Epithelial cell of esophagus (primary cell): ENCODE measurements around the gene SNX13.

Experiments
- DNase-seq: peaks from one replicate; pipeline ENCODE4 v3.0.0; 2010; ENCODE audit warnings: low read depth
- H3K4me3 ChIP-seq: 2 replicates; pipeline ENCODE4 v1.5.1; 2011; ENCODE audit warnings: mild to moderate bottlenecking, low read length, control low read depth
- CTCF ChIP-seq: IDR thresholded peaks from 2 replicates; pipeline ENCODE4 v1.5.1; 2011; ENCODE audit warnings: low read depth, mild to moderate bottlenecking, low read length, control low read depth, inconsistent platforms; ENCODE audit not compliant: insufficient read depth; ENCODE audit errors: missing control alignments

Gene SNX13

GRCh38 chr7:17965603-17966002 is 25.3 kb upstream of the SNX13 start:
- no peak for TF ChIP-seq CTCF
- no peak overlapping the region for H3K4me3 ChIP-seq
- DNase-seq, result peak; percentile 70

GRCh38 chr7:17963281-17963680 is 23.0 kb upstream of the SNX13 start:
- no peak for TF ChIP-seq CTCF
- no peak for DNase-seq
- H3K4me3 ChIP-seq, result no peak overlapping the region

- no peak overlapping the region for H3K4me3 ChIP-seq
- no peak for DNase-seq
- TF ChIP-seq CTCF, result no peak
Measured at GRCh38 chr7:17962652-17963051, 22.4 kb upstream of the SNX13 start.

GRCh38 chr7:17957871-17958270 is 17.6 kb upstream of the SNX13 start:
- H3K4me3 ChIP-seq, result no peak overlapping the region
- TF ChIP-seq CTCF, result no peak
- DNase-seq, result no peak

- no peak for DNase-seq
- TF ChIP-seq CTCF, result no peak
- H3K4me3 ChIP-seq, result no peak overlapping the region
Measured at GRCh38 chr7:17952387-17952786, 12.1 kb upstream of the SNX13 start.

- DNase-seq, result no peak
- H3K4me3 ChIP-seq, result no peak overlapping the region
- TF ChIP-seq CTCF, result no peak
Measured at GRCh38 chr7:17951742-17952254, 11.5 kb upstream of the SNX13 start.

- DNase-seq, result peak; percentile 74
- no peak overlapping the region for H3K4me3 ChIP-seq
- TF ChIP-seq CTCF, result no peak
Measured at GRCh38 chr7:17948526-17949238, 8.4 kb upstream of the SNX13 start.
